ENCODE data around the gene CA14.
"Not testable (repeated sequence)": the region's sequence is repeated elsewhere in the genome, so short reads cannot be mapped to it uniquely, and the experiment has no call there.

CA14 gene

DNA sequence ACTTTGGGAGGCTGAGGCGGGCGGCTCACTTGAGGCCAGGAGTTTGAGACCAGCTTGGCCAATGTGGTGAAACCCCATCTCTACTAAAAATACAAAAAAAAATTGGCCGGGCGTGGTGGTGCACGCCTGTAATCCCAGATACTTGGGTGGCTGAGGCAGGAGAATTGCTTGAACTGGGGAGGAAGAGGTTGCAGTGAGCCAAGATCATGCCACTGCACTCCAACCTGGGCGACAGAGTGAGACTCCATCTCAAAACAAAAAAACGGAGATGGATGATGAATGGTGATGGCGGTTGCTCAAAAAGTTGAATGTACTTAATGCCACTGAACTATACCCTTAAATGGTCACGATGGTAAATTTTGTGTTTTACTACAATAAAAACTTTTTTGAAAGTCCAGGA lies 51.0 kb downstream of the CA14 start:
- not testable (repeated sequence) for H3K9me3 ChIP-seq (ENCODE audit: control insufficient read depth, insufficient read depth, low read length); H3K9ac ChIP-seq (ENCODE audit: low read depth, low read length); H3K27me3 ChIP-seq (ENCODE audit: control insufficient read depth, insufficient read depth, low read length); H3K27ac ChIP-seq (ENCODE audit: low read depth, low read length); H3K4me1 ChIP-seq (ENCODE audit: control insufficient read depth, insufficient read depth, low read length); H3K4me3 ChIP-seq (ENCODE audit: low read depth, low read length)
- H3K36me3 ChIP-seq (ENCODE audit: control insufficient read depth, insufficient read depth, low read length): peaks cover 34% of the 10 kb centered on the region

DNA sequence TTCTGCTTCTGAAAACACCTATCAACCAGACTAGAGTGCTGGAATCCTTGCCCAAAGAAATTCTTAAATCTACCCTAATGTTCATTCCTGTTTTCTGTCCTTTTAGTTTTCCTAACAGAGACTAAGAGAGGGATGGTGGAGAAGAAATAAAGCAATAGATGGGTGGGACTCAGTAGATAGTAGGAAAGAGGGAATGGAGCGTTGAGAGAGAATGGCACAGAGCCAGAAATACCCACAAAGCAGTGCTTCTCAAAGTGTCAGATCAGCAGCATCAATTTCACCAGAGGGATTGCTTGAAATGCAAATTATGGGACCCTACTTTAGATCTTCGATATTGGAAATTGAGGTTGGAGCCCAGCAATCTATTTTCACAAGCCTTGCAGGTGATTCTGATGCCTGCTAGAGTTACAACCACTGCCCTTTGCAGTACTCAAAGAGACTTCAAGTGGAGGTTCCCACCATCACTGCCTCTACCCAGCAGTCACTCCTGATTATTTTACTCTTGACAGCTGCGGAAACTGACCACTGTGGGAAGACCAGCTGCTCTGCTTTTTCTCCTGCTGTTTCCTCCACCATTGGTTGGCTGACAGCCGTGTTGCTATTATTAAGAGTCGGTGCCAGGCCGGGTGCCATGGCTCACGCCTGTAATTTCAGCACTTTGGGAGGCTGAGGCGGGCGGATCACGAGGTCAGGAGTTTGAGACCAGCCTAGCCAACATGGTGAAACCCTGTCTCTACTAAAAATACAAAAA lies 52.4 kb downstream of the CA14 start:
- Histone ChIP-seq H3K9me3 (ENCODE audit: control insufficient read depth, insufficient read depth, low read length) (no peaks in the 10 kb centered on the region), H3K27me3 (ENCODE audit: control insufficient read depth, insufficient read depth, low read length) (no peaks in the 10 kb centered on the region), H3K4me3 (ENCODE audit: low read depth, low read length) (no peak overlapping the region), H3K36me3 (ENCODE audit: control insufficient read depth, insufficient read depth, low read length) (peaks cover 29% of the 10 kb centered on the region), H3K4me1 (ENCODE audit: control insufficient read depth, insufficient read depth, low read length) (no peaks in the 10 kb centered on the region), H3K27ac (ENCODE audit: low read depth, low read length) (no peak overlapping the region), H3K9ac (ENCODE audit: low read depth, low read length) (no peak overlapping the region)

DNA sequence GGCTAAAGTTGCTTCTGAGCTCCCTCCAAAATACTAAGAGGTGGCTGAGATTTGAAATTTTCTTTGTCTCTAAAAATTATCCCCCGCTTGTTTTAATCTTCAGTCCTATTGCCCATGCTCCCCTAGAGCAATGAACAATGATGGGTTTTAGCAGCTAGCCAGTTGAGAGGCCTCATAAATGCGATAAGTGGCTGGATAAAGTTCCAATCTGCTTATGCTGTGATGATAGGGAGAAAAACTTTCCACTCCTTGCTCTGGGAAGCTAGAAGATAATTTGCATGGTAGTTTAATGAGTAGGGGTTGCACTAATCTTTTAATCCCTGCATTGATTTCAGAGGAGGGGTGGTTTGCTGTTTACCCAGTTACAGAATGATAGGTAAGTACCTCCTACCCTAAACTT lies 54.2 kb downstream of the CA14 start:
- Histone ChIP-seq H3K36me3 (ENCODE audit: control insufficient read depth, insufficient read depth, low read length) (peaks cover 16% of the 10 kb centered on the region), H3K4me1 (ENCODE audit: control insufficient read depth, insufficient read depth, low read length) (no peaks in the 10 kb centered on the region), H3K27ac (ENCODE audit: low read depth, low read length) (no peak overlapping the region), H3K9ac (ENCODE audit: low read depth, low read length) (no peak overlapping the region), H3K9me3 (ENCODE audit: control insufficient read depth, insufficient read depth, low read length) (no peaks in the 10 kb centered on the region), H3K27me3 (ENCODE audit: control insufficient read depth, insufficient read depth, low read length) (no peaks in the 10 kb centered on the region), H3K4me3 (ENCODE audit: low read depth, low read length) (no peak overlapping the region)
